NB4 (cell line): Measurements from ENCODE around the gene TGFB3.

Experiments used
- DNase-seq: peaks from one replicate; pipeline ENCODE4 v3.0.0; 2010; ENCODE audit warnings: low read depth
- H3K4me3 ChIP-seq: one replicate; pipeline ENCODE4 v1.5.1; 2011; ENCODE audit warnings: mild to moderate bottlenecking, low read depth, low read length, moderate library complexity
- MAX ChIP-seq: IDR thresholded peaks from 2 replicates; pipeline ENCODE4 v1.6.1; 2011; ENCODE audit warnings: low read depth, low read length
- MYC ChIP-seq: IDR thresholded peaks from 2 replicates; pipeline ENCODE4 v1.6.1; 2011; ENCODE audit warnings: low read depth, low read length
- POLR2A ChIP-seq: IDR thresholded peaks from 2 replicates; pipeline ENCODE4 v1.6.1; 2011; ENCODE audit warnings: mild to moderate bottlenecking; ENCODE audit not compliant: insufficient read length; ENCODE audit errors: extremely low read depth
- TF ChIP-seq, protein P1 (sequence below): IDR thresholded peaks from one replicate; pipeline ENCODE4 v1.5.1; 2012; ENCODE audit warnings: low read depth, low read length

The TGFB3 gene

GRCh38 chr14:75979071-75979571 is 2.7 kb downstream of the TGFB3 start:
- TF ChIP-seq MAX: no peak
- TF ChIP-seq, protein P1, sequence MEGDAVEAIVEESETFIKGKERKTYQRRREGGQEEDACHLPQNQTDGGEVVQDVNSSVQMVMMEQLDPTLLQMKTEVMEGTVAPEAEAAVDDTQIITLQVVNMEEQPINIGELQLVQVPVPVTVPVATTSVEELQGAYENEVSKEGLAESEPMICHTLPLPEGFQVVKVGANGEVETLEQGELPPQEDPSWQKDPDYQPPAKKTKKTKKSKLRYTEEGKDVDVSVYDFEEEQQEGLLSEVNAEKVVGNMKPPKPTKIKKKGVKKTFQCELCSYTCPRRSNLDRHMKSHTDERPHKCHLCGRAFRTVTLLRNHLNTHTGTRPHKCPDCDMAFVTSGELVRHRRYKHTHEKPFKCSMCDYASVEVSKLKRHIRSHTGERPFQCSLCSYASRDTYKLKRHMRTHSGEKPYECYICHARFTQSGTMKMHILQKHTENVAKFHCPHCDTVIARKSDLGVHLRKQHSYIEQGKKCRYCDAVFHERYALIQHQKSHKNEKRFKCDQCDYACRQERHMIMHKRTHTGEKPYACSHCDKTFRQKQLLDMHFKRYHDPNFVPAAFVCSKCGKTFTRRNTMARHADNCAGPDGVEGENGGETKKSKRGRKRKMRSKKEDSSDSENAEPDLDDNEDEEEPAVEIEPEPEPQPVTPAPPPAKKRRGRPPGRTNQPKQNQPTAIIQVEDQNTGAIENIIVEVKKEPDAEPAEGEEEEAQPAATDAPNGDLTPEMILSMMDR: peak; percentile 34
- DNase-seq: peak; percentile 19
- H3K4me3 ChIP-seq: no peak overlapping the region

GRCh38 chr14:75978249-75978731 is 3.5 kb downstream of the TGFB3 start:
- H3K4me3 ChIP-seq: no peak overlapping the region
- TF ChIP-seq MYC (no peak), MAX (no peak), POLR2A (no peak)
- TF ChIP-seq, protein P1: no peak
- no peak for DNase-seq

- DNase-seq: no peak
- H3K4me3 ChIP-seq: no peak overlapping the region
- TF ChIP-seq, protein P1: no peak
- TF ChIP-seq MAX: no peak
- TF ChIP-seq POLR2A: no peak
- no peak for TF ChIP-seq MYC
Observed at GRCh38 chr14:75977582-75977943, 4.2 kb downstream of the TGFB3 start.

DNA sequence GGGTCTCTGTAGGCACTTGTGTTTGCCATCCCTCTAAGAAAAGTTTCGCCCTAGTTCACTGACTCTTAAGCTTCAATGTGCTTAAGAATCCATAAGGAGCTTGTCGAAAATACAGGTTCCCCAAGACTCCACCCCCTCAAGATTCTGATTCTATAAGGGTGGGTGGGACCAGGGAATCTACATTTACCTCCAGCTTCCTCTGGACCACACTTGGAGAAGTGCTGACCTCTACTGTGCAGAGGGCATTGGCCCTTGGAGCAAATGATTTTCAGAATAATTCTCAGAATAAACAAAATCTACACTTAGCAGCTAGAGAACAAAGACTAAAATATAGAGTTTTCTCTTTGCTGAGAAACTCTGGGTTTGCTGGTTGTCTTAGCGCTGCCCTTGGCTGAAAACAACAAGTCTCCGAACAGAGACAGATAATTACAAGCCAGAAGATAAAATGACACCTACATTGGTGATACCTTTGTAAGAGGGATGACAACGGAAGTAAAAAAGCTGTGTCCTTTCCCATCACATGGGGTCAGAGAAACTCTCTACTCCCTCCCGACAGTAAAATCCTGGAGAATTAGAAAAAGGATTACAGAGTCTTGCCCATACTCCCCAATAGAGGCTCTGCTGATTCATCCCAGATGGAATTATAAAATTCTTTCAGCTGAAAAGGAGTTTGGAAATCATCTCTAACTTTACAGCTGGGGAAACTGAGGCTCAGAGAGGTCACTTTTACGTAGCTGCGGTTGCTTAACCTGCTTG is 4.8 kb downstream of the TGFB3 start:
- no peak for TF ChIP-seq MYC
- no peak for TF ChIP-seq MAX
- TF ChIP-seq POLR2A: no peak
- no peak for DNase-seq
- no peak overlapping the region for H3K4me3 ChIP-seq

GRCh38 chr14:75972801-75973421 is 8.9 kb downstream of the TGFB3 start:
- no peak overlapping the region for H3K4me3 ChIP-seq
- DNase-seq: no peak
- TF ChIP-seq POLR2A: no peak
- TF ChIP-seq MYC: no peak
- TF ChIP-seq, protein P1: no peak
- TF ChIP-seq MAX: no peak

DNA sequence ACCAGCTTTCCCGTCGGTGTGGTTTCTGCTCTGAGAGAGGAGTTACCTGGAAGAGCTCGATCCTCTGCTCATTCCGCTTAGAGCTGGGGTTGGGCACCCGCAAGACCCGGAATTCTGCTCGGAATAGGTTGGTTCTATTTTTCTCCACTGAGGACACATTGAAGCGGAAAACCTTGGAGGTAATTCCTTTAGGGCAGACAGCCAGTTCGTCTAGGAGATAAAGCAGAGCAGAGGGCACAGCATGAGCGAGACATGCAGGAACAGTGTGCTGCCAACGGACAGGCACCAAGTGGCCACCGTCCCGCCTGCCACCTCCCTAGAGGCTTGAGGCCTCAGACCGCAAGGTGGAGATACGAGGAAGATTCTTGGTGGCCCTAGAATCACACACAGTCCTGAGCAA is 10.3 kb downstream of the TGFB3 start:
- no peak for DNase-seq
- no peak overlapping the region for H3K4me3 ChIP-seq
- no peak for TF ChIP-seq MAX
- no peak for TF ChIP-seq MYC
- TF ChIP-seq, protein P1: no peak
- TF ChIP-seq POLR2A: no peak
